ENCODE results near the gene THEM4. TPM values are rescaled to one million over a fixed set of nuclear protein-coding genes. Genes with fewer than 3 reads are reported as not detected.

THEM4 gene
- total RNA-seq, 2 experiments from 2014 or later = 19.6 to 24.9 TPM

DNA sequence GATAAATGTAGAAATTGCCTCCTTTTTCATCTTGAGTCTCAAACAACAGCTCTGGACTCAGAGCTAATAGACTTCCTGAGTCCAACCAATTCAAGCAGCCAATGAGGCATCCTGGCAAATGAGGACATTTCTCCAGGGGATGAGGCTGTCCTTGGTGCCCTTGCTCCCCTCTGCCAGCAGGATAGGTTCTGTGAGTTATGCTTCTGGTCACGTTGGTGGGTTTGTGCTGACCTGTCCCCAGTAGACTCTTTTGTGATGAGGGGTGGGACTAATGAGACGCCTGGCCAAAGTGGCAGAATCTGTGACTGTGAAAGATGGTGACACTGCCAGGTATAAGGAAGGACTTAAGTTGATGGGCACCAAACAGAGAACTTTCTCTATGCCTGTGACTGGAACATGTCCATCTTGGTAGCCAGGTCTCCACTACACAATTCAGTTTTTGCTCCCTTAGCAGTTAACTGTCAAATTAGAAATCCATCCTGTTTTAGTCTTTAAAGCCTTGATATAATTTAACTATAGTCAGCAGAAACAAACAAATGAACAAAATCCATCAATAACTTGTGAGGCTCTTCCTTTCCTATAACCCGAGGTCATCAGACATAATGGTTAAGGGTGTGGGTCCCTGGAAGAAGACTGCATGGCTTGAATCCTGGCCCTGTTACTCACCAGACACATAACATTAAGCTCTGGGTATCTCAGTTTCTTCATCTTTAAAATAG is 35.7 kb upstream of the THEM4 start:
- H3K4me3 Mint-ChIP-seq = peak overlapping the region; percentile 60
- H3K27me3 Mint-ChIP-seq = no peaks in the 10 kb centered on the region
- intact Hi-C loops (cut with micrococcal nuclease) = loop anchor here (5.0 to 10.0 kb wide), 2 partner anchors 118 to 330 kb away; partner anchors contain the start of gene SNX27
- no peaks in the 10 kb centered on the region for H3K36me3 Mint-ChIP-seq
- ChIA-PET POLR2A (interaction anchor here (0.9 to 1.1 kb wide), 2 partner anchors 92 to 103 kb away, joined by 3 read pairs; partner anchors contain the start of gene S100A11), CTCF (interaction anchor here (0.6 to 2.2 kb wide), 7 partner anchors 11 to 103 kb away, joined by 3 to 13 read pairs (median 3); no protein-coding TSS in a partner anchor)
- H3K27ac Mint-ChIP-seq = peak overlapping the region; percentile 87
- no peak for DNase-seq
- H3K9me3 Mint-ChIP-seq = no peaks in the 10 kb centered on the region
- H3K4me1 Mint-ChIP-seq (ENCODE audit: low read depth) = peaks cover 61% of the 10 kb centered on the region

DNA sequence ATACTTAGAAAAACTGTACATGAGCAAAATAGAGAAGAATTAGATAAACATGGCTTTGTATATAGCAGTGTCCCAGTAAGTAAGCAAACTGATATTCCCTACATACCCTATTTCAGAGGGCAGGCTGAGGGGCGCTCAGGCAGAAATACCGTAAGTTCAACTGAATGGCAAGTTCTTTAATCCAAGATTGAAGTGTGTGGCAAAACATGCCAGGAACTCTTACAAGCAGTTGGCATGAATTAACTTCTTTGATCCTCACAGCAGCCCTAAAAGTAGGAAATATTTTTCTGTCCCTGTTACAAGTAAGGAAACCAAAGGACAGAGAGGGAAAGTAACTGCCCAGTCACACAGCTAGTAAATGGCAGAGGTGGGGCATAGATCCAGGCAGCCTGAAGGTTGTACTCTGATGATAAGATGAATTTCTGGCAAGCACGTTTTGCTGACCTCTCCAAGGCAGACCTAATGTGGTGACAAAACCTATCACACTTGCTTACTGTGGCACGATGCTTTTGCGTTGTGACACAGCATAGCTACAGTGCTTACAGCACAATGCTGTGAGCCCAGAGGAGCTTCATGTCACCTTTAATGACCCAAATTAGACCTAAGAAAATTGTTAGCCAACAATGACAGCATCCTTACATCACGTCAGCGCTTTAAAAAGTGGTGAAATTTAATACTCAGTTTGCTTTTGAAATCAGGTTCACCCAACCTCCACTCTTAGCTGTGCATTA is 35.0 kb upstream of the THEM4 start:
- Mint-ChIP-seq H3K27me3 (no peaks in the 10 kb centered on the region), H3K27ac (peak overlapping the region; percentile 87), H3K4me1 (ENCODE audit: low read depth) (peaks cover 61% of the 10 kb centered on the region), H3K4me3 (no peak overlapping the region), H3K36me3 (no peaks in the 10 kb centered on the region), H3K9me3 (no peaks in the 10 kb centered on the region)
- POLR2A ChIA-PET = interaction anchor here (0.9 kb wide), 1 partner anchor 103 kb away, joined by 3 read pairs; no protein-coding TSS in a partner anchor
- CTCF ChIA-PET = interaction anchor here (1.1 kb wide), 3 partner anchors 11 to 104 kb away, joined by 3 read pairs; no protein-coding TSS in a partner anchor
- no peak for DNase-seq
- intact Hi-C loops (cut with micrococcal nuclease) = loop anchor here (5.0 to 10.0 kb wide), 2 partner anchors 117 to 329 kb away; partner anchors contain the start of gene SNX27

DNA sequence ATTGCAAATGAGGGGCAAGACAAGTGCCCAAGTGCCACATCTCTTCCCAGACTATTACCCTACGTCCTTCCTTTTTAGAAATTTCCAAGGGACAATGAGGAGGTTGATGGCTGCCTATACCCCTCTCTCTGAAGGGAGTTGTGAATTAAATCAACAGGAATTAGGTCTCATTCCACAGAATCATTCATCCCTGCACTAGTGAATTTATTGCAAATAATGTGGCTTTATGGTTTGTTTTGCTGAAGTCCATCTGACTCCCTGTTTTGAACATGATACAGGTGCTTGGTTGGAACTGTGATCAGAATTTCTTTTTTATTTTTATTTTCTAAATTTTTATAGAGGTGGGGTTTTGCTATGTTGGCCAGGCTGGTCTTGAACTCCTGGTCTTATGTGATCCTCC is 34.3 kb upstream of the THEM4 start:
- intact Hi-C loops (cut with micrococcal nuclease) = loop anchor here (5.0 to 10.0 kb wide), 2 partner anchors 116 to 329 kb away; partner anchors contain the start of gene SNX27
- no peak overlapping the region for H3K4me3 Mint-ChIP-seq
- H3K4me1 Mint-ChIP-seq (ENCODE audit: low read depth) = peaks cover 61% of the 10 kb centered on the region
- ChIA-PET POLR2A (no interaction called here), CTCF (interaction anchor here (1.1 to 1.2 kb wide), 2 partner anchors 10 to 24 kb away, joined by 3 to 4 read pairs; no protein-coding TSS in a partner anchor)
- no peaks in the 10 kb centered on the region for H3K9me3 Mint-ChIP-seq
- H3K27me3 Mint-ChIP-seq = no peaks in the 10 kb centered on the region
- no peaks in the 10 kb centered on the region for H3K36me3 Mint-ChIP-seq
- no peak for DNase-seq
- H3K27ac Mint-ChIP-seq = no peak overlapping the region

DNA sequence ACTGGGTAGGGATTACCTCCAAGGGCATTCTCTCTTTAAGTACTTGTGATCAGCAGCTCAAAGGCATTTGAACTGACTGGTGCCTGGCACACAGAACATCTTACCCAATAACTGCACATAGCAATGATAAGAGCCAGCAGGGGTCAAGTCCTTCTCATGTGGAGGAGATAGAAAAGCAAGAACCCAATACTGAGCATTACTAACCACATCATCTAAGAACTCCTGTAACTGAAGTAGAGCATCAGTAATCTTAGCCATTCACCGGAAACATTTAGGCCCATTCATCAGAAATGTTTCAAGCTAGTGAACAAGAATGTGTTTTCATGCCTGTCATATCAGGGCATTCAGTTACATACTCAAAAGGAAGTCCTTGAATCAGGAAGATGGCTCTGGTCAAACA is 33.6 kb upstream of the THEM4 start:
- intact Hi-C loops (cut with micrococcal nuclease) = loop anchor here (5.0 to 10.0 kb wide), 2 partner anchors 116 to 328 kb away; partner anchors contain the start of gene SNX27

DNA sequence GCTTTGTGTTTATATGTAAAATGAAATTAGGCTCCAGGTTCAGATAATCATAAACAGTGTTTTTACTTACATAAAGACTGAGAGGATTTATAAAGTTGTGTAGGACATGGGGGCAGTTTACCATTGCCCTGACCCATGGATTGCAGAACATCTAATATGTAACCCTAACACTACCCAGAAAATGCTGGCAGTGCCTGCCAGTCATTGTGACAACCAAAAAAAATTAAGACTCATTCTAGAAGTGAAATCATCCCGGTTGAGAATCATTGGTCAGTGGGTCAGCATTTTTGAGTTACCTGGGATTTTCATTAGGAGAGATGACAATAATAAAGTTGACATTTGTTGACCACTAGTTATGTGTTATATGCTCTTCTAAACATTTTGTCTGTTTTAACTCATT is 31.2 kb upstream of the THEM4 start:
- Mint-ChIP-seq H3K4me1 (ENCODE audit: low read depth) (peaks cover 46% of the 10 kb centered on the region), H3K27me3 (no peaks in the 10 kb centered on the region), H3K4me3 (no peak overlapping the region), H3K36me3 (no peaks in the 10 kb centered on the region), H3K9me3 (no peaks in the 10 kb centered on the region), H3K27ac (no peak overlapping the region)
- CTCF ChIA-PET = interaction anchor here (0.8 to 14.5 kb wide), 3 partner anchors 31 to 94 kb away, joined by 3 to 377 read pairs (median 3); partner anchors contain the start of gene S100A10
- POLR2A ChIA-PET = interaction anchor here (0.8 to 2.4 kb wide), 8 partner anchors 9 to 95 kb away, joined by 3 to 13 read pairs (median 4); partner anchors contain the start of genes S100A10 and THEM4
- DNase-seq = no peak
- intact Hi-C loops (cut with micrococcal nuclease) = loop anchor here (2.0 to 10.0 kb wide), 3 partner anchors 92 to 326 kb away; partner anchors contain the start of gene SNX27

More for the DNA sequence above, 33.6 kb upstream of the THEM4 start:
- no peaks in the 10 kb centered on the region for H3K36me3 Mint-ChIP-seq
- peak overlapping the region; percentile 49 for H3K27ac Mint-ChIP-seq
- no peak for DNase-seq
- no peaks in the 10 kb centered on the region for H3K27me3 Mint-ChIP-seq
- H3K4me1 Mint-ChIP-seq (ENCODE audit: low read depth) = peaks cover 61% of the 10 kb centered on the region
- no peaks in the 10 kb centered on the region for H3K9me3 Mint-ChIP-seq
- POLR2A ChIA-PET = interaction anchor here (2.3 kb wide), 1 partner anchor 51 kb away, joined by 12 read pairs; the partner anchor contains the start of gene S100A10
- no peak overlapping the region for H3K4me3 Mint-ChIP-seq
- CTCF ChIA-PET = interaction anchor here (1.2 to 14.5 kb wide), 2 partner anchors 25 to 54 kb away, joined by 4 to 377 read pairs; partner anchors contain the start of gene S100A10

DNA sequence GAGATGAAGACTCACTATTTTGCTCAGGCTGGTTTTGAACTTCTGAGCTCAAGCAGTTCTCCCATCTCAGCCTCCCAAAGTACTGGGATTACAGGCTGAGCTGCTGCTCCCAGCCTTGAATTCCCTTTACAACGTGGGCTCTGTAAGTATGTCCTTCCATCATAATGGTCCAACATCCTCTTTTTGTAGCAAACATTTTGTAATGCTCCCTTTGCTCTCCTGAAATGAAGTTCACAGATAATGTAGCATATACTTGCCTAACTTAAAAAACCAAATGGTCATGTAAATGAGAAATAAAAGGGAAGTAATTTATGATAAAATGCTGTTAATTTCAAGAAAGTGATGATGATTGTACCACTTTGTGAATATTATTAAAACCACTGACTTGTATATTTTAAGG is 30.5 kb upstream of the THEM4 start:
- Mint-ChIP-seq H3K27ac (no peak overlapping the region), H3K36me3 (no peaks in the 10 kb centered on the region), H3K4me1 (ENCODE audit: low read depth) (peaks cover 38% of the 10 kb centered on the region), H3K27me3 (no peaks in the 10 kb centered on the region), H3K4me3 (no peak overlapping the region), H3K9me3 (no peaks in the 10 kb centered on the region)
- no peak for DNase-seq
- intact Hi-C loops (cut with micrococcal nuclease) = loop anchor here (2.0 to 10.0 kb wide), 3 partner anchors 91 to 325 kb away; partner anchors contain the start of gene SNX27
- POLR2A ChIA-PET = no interaction called here
- CTCF ChIA-PET = interaction anchor here (0.8 to 14.5 kb wide), 5 partner anchors 10 to 94 kb away, joined by 3 to 377 read pairs (median 3); partner anchors contain the start of gene S100A10

DNA sequence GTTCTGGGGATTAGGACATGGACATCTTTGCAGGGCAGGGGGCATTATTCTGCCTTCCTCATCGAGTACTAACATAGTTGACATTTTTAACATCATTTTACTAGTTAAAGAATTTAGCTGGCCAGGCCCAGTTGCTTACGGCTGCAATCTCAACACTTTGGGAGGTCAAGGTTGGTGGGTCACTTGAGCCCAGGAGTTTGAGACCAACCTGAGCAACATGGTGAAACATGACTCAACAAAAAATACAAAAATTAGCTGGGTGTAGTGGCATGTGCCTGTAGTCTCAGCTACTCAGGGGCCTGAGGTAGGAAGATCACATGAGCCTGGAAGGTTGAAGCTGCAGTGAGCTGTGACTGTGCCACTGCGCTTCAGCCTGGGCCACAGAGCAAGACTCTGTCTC is 29.8 kb upstream of the THEM4 start:
- H3K36me3 Mint-ChIP-seq = no peaks in the 10 kb centered on the region
- ChIA-PET POLR2A (no interaction called here), CTCF (interaction anchor here (0.5 to 14.5 kb wide), 5 partner anchors 9 to 250 kb away, joined by 3 to 377 read pairs (median 3); partner anchors contain the start of gene S100A10)
- H3K4me1 Mint-ChIP-seq (ENCODE audit: low read depth) = peaks cover 32% of the 10 kb centered on the region
- intact Hi-C loops (cut with micrococcal nuclease) = no loop called here
- H3K27ac Mint-ChIP-seq = no peak overlapping the region
- no peaks in the 10 kb centered on the region for H3K27me3 Mint-ChIP-seq
- H3K4me3 Mint-ChIP-seq = no peak overlapping the region
- H3K9me3 Mint-ChIP-seq = no peaks in the 10 kb centered on the region
- DNase-seq = no peak

DNA sequence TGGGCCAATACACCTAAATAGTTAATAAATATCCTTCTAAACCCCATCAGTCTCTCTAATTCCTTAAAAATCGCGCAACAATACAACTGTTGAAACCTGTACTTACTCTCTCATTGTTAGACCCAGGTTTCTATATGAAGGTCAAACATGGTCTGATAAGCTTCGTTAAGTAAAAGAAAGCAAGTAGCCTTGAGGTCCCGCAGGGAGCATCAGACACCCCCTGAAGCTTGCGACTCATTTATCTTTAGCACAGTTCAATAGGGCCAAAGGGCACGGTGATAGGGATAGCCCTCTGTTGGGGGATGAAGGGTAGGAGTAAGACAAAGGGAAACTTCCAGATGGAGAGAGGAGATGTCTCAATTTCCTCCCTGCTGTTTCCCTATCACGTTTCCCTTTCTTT is 27.3 kb upstream of the THEM4 start:
- H3K27me3 Mint-ChIP-seq = no peaks in the 10 kb centered on the region
- intact Hi-C loops (cut with micrococcal nuclease) = no loop called here
- H3K4me1 Mint-ChIP-seq (ENCODE audit: low read depth) = peaks cover 18% of the 10 kb centered on the region
- no peak overlapping the region for H3K27ac Mint-ChIP-seq
- ChIA-PET CTCF (interaction anchor here (1.0 to 14.5 kb wide), 7 partner anchors 16 to 99 kb away, joined by 3 to 377 read pairs (median 30); partner anchors contain the start of genes S100A10 and S100A11), POLR2A (no interaction called here)
- H3K9me3 Mint-ChIP-seq = no peaks in the 10 kb centered on the region
- H3K4me3 Mint-ChIP-seq = no peak overlapping the region
- H3K36me3 Mint-ChIP-seq = no peaks in the 10 kb centered on the region
- DNase-seq = no peak

DNA sequence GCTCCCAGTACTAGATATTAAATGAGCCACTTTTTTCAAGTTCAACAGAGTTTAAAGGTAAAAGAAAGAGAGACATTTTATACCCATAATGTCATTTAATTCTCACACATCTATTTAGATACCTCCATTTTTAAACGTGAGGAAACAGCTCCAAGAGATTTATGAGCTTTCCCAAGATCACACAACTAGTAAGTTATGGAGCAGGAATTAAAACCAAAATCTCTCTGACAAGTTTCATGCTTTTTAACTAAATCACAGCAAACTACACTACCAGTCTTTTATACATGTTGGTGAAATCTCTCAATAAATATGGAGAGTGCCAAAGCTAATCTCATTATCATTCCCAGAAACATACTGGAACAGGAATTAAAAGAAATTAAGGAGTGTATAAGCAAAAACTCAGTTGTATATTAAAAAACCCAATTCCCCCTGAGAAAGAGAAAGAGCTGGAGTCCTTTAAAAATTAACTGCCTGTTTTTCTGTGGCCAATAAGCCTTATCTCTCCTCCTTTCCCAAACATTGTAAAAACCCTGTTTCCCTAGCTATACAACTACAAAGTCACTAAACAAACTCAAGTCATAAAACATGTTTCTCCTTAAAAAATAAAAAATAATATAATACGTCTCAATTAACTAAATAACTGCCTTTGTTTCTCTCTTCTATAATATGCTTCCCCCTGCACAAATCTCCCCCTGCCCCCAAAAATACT is 26.7 kb upstream of the THEM4 start:
- DNase-seq = no peak
- ChIA-PET POLR2A (interaction anchor here (1.1 kb wide), 1 partner anchor 27 kb away, joined by 3 read pairs; the partner anchor contains the start of gene THEM4), CTCF (interaction anchor here (0.7 to 14.5 kb wide), 11 partner anchors 11 to 99 kb away, joined by 3 to 377 read pairs (median 4); partner anchors contain the start of genes S100A10 and S100A11)
- intact Hi-C loops (cut with micrococcal nuclease) = loop anchor here (2.0 kb wide), 1 partner anchor 47 kb away; no protein-coding TSS in a partner anchor
- no peak overlapping the region for H3K27ac Mint-ChIP-seq
- H3K27me3 Mint-ChIP-seq = no peaks in the 10 kb centered on the region
- no peaks in the 10 kb centered on the region for H3K9me3 Mint-ChIP-seq
- H3K4me1 Mint-ChIP-seq (ENCODE audit: low read depth) = peaks cover 12% of the 10 kb centered on the region
- no peaks in the 10 kb centered on the region for H3K36me3 Mint-ChIP-seq
- H3K4me3 Mint-ChIP-seq = no peak overlapping the region

DNA sequence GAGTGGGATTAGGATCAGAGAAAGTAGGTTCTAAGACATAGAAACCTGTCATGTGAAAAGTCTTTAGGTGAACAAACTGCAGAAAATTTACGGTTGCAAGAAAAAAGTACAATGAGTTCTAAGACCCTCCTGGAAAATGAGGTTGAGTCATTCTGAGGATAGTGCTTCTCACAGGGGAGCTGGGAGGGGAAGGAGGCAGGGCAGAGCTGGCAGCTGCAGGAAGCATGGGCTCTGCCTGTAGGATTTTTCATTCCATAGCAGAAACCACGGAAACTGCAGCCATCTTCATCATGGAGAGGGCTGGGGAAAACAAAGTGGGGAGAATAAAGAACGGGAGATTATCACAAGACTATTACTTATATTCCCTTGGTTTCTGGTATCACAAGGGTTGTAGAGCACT is 25.8 kb upstream of the THEM4 start:
- ChIA-PET POLR2A (interaction anchor here (1.1 kb wide), 1 partner anchor 26 kb away, joined by 3 read pairs; the partner anchor contains the start of gene THEM4), CTCF (interaction anchor here (1.0 to 14.5 kb wide), 10 partner anchors 10 to 100 kb away, joined by 3 to 377 read pairs (median 11); partner anchors contain the start of genes S100A10 and S100A11)
- Mint-ChIP-seq H3K9me3 (no peaks in the 10 kb centered on the region), H3K27me3 (no peaks in the 10 kb centered on the region), H3K4me1 (ENCODE audit: low read depth) (peaks cover 3% of the 10 kb centered on the region), H3K4me3 (no peak overlapping the region), H3K36me3 (no peaks in the 10 kb centered on the region), H3K27ac (no peak overlapping the region)
- no peak for DNase-seq
- intact Hi-C loops (cut with micrococcal nuclease) = loop anchor here (2.0 kb wide), 1 partner anchor 46 kb away; no protein-coding TSS in a partner anchor

Measured in activated CD4-positive, alpha-beta memory T cell treated with anti-CD3 and anti-CD28 coated beads for 36 hours (primary cell).